Measurements from ENCODE around the gene KSR2.
"Not testable (repeated sequence)": the region's sequence is repeated elsewhere in the genome, so short reads cannot be mapped to it uniquely, and the experiment has no call there.

The KSR2 gene

DNA sequence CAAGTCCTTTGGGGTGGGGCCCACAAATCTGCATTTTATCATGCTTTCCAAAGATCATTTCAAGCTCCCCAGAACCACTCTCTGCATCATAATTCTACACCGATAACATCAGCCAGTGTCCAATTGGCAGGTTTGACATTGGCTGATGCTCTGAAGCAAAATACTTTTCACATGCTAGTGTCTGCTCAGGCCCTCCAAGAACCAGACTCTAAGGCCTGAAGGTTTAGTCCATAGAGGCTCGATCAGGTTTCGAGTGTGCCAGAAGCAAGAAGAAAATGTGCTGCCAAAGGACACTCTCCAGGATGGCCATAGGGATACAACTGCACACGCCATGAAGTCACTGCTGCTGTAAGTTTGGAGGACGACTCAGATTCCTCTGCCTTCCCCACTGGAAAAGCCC lies 280.3 kb downstream of the KSR2 start:
- DNase-seq (ENCODE audit: low spot score) = no peak

DNA sequence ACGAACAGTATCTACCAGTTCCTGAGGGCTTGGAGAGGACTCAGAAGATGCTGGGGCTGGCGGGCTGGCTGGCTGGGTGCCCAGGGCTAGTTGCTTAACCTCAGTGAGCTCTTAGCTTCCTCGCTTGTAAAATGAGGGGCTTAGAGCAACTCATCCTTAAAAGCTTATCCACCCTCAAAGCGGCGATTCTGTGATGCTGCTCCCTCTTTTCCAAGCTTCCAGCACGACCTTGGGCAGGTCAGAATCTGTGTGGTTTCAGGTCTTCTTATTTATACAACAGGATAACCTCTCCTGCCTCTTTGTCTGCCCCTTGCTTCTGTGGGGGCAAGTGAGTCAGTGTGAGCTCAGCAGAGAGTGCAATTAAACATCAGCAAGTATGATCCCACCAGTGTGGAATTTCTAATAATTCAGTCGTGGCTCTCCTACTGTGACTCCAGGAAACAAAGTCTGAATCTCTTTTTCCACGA lies 281.8 kb downstream of the KSR2 start:
- no peak for DNase-seq (ENCODE audit: low spot score)

DNA sequence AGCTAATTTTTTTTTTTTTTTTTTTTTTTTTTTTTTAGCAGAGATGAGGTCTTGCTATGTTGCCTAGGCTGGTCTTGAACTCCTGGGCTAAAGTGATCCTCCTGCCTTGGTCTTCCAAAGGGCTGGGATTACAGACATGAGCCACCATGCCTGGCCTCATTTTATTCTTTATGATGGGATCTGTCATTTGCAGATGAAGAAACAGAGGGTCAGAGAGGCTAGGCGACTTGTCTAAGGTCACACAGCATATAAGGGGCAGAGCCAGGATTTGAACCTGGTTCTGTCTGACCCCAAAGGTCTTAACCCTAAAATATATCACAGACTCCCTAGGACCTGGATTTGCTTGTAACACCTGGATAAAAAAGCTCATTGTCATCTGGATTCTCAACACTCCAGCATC lies 282.6 kb downstream of the KSR2 start:
- no peak for DNase-seq (ENCODE audit: low spot score)

DNA sequence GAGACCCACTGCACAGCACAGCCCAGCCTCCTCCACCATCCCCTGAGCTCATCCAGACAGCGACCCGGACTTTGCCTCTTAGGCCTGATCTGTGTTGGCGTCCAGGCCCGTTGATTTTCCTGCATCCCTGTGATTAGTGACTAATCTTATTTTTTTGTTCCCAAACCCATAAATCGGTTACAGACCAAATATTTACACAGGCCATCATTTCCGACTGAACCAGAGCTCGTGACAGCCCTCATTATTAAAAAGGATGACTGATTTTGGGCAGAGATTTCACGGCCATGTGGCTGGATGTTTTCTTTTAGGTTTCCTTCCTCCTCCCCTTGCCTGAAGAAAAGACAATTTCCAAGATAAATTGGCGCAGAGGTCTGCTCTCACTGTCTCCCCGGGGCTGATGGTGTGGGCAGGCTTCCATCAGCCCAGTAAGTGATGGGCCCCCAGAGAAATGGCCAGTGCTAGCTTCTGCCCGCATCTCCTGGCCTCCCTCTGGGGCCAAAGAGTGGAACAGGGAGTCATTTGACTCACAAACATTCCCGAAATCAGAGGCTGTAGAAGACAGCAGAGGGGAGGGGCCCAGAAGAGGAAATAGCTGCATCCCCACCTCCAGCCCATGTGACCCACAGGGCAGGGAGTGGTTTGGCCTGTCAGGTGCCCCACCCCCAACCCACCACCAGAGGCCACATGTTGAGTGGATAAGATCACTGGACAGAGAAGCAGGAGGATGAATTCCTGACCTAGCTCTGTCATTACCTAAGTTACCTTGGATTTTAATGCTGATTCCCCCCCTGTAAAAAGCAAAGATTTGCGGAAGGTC lies 283.5 kb downstream of the KSR2 start:
- DNase-seq (ENCODE audit: low spot score) = peak; percentile 26

DNA sequence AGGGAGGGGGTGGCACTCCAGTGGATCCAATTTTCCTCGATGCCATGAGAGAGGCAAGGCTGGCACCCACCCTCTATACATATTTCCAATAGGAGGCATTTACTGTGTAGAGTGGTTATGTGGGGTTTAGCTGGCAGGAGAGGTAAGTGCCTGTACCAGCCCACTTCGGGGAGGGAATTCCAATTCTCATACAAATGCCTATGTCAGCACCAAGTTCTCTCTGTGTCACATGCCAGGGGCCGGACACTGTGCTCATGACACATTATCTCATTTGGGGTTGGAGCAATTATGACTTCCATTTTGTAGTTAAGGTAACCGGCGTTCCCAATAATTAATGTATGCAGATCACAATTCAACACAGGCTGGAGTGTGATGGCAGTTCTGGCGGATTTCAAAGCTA lies 284.3 kb downstream of the KSR2 start:
- DNase-seq (ENCODE audit: low spot score) = no peak

DNA sequence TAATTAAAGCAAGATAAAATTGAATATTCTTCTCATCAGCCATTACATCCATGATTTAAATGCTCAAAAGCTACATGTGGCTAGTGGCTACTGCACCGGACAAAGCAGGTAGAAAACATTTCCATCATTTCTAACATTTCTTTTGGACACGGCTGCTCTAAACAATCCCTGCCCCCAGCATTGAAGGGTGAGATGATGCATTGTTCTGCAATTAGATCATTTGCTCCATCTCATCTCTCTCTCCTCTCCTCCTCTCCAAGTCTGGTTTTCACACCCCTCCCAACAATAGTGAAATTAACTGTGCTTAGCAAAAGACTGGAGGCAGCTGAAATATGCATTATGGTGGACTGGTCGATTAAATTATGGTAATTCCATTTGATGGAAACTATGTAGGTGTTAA lies 288.5 kb downstream of the KSR2 start:
- DNase-seq (ENCODE audit: low spot score) = no peak

DNA sequence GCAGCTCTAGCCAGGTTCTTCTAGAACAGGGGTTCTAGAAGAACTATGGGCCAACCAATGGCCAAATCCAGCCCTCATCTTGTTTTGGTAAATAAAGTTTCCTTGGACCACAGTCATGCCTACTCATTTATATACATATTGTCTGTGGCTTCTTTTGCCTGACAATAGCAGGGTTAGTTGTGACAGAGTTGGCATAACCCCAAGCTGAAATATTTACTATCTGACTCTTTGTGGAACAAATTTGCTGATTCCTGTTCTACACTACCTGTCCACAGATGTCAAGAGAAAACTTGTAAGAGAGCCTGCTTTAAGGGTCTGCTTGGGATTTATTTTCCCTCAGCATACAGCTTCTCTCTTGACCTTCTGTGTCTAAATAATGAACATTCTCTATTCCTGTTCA lies 289.0 kb downstream of the KSR2 start:
- DNase-seq (ENCODE audit: low spot score) = no peak

DNA sequence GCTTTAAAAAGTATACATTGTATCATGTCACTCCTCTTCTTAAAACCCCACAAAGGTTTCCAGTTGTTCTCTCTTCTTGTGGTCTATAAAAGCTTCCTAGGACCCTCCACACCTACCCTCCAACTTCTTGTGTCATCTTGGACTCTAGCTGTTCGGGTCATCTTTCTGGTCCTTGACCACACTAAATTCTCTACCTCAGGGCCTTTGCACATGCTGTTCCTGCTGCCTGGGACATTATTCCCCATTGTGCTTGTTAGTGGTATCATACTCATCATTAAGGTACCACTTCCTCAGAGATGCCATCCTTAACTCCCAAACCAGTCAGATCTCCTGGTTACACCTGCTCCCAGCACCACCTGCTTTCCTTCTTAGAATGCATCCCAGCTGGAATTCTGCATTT lies 294.0 kb downstream of the KSR2 start:
- no peak for DNase-seq (ENCODE audit: low spot score)

DNA sequence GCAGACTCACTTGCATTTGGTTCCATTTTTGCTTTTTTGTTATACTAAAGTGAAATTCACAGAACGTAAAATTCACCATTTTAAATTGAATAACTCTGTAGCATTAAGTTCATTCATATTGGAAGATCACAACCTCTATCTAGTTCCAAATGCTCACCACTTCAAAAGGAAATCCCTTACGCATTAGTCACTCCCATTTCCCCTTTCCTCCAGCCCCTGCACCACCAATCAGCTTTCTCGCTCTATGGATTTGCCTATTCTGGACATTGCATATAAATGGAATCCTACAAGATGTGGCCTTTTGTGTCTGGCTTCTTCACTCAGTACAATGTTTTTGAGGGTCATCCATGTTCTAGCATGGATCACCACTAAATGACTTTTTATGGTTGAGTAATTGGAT lies 294.5 kb downstream of the KSR2 start:
- DNase-seq (ENCODE audit: low spot score) = no peak

DNA sequence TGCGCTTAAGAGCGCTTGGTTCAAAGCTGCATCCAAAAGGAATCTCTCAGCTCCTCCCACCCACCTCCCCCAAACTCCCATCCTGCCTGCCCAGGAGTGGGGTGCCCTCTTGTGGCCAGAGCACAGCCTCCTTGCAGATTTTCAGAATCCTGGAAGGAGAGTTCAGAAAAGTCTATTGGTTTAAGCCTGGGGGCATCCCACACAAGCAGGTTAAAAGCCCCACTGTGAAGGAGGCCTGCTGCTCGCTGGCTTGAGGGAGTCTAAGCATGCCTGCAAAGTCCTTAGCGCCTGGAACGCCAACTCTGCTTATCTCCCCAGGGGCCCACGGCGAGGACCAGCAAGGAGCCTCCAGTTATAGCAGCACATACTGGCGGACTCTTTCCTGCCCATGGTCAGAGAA lies 297.1 kb downstream of the KSR2 start:
- DNase-seq (ENCODE audit: low spot score) = peak; percentile 34

DNA sequence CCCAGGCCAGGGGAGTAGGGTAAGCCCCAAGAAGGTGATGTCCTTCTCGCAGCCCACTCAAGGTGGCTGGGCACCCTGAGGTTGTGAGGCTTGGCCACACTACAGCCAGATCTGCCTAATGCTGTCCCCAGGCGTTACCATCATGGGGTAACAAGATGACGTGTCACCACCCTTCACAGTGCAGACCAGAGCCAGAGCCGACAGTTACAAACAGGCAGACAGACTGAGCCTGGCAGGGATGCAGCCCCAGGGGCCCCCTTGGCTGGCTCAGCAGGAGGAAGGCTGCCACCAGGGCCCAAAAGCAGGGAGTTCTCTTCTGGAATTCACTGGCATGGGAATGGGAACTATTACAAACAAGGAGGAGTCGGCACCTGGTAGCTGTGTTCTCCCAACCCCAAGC lies 304.6 kb downstream of the KSR2 start:
- DNase-seq (ENCODE audit: low spot score) = no peak

DNA sequence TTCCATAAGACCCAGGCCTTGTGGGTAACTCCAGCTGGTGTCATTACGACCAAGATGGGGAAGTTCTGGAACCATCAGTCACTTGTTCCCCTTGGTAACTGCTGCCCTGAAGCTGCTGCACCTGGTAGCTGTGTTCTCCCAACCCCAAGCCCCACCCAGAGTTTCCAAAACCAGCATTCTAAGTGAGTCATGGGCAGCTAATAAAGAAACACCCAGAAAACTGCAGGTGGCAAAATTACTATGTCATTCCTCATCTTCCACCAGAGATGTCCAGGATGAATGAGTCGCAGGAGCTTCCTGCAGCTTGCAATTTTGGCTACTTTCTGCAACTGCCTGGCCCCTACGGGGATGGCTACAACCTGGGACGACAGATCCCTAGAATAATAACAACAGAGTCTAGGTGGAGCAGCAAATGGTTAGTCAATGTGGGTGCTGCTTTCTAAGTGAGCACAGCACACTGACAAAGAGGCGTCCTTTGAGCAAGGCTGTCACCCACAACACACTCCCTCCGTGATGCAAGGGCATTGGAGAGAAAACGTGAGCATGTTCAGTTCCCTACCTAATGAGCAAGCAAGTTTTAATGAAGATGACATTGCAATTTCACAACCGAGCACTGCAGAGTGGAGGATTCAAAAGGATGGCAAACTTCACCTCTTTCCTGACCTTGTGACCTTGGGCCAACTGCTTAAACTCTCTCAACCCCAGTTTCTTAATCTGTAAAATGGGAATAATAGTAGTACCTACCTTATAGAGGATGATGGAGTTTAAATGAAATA lies 306.0 kb downstream of the KSR2 start:
- no peak for DNase-seq (ENCODE audit: low spot score)

DNA sequence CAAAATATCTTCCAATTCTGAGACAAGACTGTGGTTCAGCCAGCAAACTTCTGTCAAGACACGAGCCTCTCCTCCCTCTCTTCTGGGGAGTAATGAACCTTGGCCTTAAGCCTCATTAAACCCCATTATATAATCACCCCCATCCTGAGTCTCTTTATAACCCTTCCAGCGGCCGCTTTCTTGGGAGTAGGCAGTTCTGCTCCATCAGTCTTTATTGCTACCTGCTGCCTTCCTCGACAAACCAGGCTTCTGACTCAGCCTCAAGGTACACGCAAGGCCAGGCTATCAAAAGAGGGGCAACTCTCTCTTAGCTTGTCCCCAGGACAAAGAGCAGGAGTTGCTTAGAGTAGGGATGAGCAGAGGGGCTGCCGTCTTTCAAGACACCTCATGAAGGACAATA lies 306.6 kb downstream of the KSR2 start:
- DNase-seq (ENCODE audit: low spot score) = no peak

DNA sequence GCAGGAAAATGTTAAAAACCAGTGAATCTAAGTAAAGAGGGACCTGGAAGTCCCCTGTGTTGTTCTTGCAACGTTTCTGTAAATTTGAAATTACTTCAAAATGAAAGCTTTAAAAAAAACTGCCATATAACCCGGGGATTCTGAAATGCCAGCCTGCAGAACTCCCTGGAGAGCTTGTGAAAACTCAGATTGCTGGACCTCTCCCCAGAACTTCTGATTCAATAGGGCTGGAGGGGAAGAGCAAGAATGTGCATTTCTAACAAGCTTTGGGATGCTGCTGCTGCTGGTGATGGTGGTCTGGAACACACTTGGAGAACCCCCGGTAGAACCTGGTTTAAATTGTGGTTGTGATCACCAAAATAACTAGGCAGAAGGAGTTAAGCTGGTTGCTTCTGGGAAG lies 307.3 kb downstream of the KSR2 start:
- no peak for DNase-seq (ENCODE audit: low spot score)

DNA sequence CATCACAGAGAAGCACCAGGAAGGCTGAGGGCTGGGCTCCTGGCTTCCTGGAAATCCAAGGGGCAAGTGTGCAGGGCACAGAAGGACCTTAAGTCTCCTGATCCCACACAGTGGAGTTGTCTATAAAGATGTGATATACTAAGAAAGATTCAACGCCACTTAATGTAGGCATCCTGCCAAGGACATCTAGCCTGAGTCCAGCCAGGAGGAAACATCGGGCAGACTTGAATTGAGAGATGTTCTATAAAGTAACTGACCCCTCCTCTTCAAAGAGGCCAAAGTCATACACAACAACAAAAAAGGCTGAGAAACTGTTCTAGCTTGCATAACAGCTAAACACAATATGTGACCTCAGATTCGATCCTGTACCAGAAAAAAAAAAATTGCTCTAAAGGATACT lies 307.9 kb downstream of the KSR2 start:
- DNase-seq (ENCODE audit: low spot score) = no peak

DNA sequence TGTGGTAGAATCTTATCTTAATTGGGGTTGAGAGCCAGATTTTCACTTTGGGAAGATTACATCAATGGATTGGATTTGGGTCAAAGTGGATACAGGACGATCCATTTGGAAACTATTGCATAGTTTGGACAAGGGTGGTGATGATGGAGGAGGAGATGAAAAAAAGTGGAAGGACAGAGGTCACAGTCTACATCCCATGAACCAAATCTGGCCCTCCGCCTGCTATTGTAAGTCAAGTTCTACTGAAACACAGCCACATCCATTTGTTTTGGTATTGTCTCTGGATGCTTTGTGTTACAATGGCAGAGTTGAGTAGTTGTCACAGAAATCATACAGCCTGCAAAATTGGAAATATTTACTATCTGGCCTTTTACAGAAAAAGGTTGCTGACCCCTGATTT lies 310.6 kb downstream of the KSR2 start:
- DNase-seq (ENCODE audit: low spot score) = no peak

DNA sequence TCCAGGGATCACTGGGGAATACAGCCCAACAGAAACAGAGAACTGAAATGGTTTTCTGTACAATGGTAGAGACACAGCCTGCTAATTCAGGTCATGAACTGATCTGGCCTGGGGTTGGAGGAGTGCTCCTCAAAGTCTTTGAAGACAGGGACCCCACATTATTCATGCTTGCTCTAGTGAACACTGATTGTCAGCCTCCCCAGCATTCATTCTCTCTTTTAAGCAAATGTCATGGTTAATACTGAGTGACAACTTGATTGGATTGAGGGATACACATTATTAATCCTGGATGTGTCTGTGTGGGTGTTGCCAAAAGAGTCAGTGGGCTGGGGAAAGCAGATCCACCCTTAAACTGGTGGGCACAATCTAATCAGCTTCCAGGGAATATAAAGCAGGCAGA lies 319.0 kb downstream of the KSR2 start:
- DNase-seq (ENCODE audit: low spot score) = no peak

DNA sequence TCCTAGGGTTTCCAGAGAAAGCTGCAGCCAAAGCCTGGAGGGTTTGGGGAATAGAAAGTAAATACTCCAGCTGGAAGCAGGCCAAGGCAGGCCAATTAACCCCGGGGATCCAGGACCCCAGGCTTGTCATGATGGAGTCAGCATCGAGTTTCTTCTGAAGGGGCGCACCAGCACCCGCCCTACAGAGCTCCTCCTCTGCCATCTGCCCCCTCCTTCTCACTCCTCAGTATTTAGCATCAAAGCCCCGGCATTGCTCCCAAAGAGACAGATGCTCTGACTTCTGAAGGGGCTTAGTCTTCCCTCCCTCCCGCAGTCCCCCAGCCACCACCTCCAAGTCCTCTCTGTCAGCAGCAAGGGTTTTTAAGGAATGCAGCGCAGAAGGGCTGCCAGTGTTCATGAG lies 322.3 kb downstream of the KSR2 start:
- no peak for DNase-seq (ENCODE audit: low spot score)

DNA sequence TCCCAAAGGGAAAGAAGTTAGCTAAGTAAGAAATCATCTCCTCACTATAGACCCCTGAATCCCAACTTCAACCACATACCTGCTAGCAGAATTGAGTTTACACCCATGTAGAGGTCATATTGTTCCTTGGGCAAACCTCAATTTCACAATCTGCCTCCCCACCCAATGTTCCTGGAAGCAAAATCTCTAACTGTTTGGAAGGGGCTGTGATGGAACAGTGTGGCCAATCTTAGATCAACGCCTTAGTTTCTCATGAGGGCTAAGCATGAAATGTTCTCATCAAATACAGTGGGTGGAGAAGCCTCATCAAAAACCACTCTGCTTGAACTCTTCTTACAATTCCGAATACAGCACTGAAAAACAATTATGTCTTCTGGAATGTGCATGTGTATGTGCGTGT lies 323.3 kb downstream of the KSR2 start:
- no peak for DNase-seq (ENCODE audit: low spot score)

DNA sequence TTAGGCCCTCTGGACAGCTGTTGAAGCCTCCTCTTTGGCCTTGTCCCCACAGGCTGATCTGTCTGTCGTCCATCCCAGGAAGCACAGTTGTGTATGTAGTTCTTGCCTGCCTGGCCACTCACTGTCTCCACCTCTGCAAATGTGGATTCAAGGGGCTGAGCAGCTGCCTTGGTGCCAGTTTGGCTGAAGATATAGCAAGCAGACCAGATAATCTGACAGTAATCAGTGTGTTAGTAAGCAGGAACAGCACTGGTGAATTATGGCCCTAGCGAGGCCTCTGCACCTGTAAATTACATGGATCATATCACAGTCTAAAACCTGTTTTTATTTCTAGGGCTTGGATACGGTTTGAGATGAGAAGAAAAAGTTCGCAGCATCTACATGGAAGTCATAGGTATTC lies 324.8 kb downstream of the KSR2 start:
- DNase-seq (ENCODE audit: low spot score) = no peak

DNA sequence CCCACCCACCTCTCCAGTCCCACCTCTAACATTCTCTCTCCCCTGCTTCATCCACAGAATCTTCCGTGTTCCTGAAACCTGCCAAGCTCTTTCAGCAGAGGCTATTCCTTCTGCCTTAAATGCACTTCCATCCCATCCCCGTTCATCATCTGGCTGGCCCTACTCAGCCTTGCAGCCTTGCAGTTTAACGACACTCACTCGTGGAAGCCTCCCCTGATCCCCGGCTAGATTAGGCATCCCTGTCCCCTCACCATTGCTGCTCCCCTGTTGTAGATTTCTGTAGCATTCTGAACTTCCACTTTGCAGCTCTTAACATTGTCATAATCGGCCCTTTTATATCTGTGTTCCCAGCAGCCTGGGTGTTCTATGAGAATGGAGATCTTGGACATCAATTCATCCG lies 326.9 kb downstream of the KSR2 start:
- DNase-seq (ENCODE audit: low spot score) = no peak

DNA sequence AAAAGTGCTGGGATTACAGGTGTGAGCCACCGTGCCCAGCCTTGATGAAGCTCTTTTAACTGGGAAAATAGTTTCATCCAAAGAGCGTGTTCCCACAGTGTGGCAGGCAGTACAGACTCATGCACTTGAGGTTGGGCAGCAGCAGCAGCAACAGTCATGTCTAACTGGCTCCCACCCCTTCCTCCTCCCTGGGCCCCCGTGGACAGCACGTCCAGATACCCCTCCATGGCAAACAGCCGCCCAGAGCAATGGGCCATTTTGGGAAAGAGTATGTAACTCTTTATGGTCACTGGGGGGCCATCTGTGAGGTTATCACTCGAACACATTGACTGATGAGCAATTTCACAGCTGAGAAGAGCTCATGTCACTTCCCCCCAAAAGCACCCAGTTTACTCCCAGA lies 328.3 kb downstream of the KSR2 start:
- DNase-seq (ENCODE audit: low spot score) = no peak

DNA sequence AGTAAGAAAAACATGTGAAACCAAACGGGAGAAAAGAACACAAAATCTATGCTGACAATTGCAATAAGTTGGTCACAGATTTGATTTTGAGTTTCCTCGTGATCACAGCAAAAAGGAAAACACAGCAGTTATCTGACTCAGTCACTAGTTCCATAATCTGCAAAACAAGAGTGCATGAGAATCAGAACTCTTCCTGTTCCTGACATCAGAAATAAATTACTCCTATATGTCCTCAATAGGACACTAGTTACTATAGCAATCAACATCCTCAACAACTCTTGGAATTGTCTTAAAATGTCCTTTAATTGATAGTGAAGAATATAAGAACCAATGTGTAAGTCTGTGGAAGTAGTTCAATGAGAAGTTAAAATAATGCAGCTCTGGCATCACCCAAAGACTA lies 339.3 kb downstream of the KSR2 start:
- DNase-seq (ENCODE audit: low spot score) = no peak

DNA sequence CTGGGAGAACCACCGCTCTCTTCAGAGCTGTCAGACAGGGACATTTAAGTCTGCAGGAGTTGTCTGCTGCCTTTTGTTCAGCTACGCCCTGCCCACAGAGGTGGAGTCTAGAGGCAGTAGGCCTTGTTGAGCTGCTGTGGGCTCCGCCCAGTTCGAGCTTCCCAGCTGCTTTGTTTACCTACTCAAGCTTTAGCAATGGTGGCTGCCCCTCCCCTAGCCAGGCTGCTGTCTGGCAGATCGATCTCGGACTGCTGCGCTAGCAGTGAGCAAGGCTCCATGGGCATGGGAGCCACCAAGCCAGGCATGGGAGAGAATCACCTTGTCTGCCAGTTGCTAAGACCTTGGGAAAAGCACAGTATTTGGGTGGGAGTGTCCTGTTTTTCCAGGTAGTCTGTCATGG lies 340.1 kb downstream of the KSR2 start:
- DNase-seq (ENCODE audit: low spot score) = not testable (repeated sequence)
